ENCODE results near the gene MEGF9.
"Not testable (repeated sequence)": the region's sequence is repeated elsewhere in the genome, so short reads cannot be mapped to it uniquely, and the experiment has no call there.

The MEGF9 gene

DNA sequence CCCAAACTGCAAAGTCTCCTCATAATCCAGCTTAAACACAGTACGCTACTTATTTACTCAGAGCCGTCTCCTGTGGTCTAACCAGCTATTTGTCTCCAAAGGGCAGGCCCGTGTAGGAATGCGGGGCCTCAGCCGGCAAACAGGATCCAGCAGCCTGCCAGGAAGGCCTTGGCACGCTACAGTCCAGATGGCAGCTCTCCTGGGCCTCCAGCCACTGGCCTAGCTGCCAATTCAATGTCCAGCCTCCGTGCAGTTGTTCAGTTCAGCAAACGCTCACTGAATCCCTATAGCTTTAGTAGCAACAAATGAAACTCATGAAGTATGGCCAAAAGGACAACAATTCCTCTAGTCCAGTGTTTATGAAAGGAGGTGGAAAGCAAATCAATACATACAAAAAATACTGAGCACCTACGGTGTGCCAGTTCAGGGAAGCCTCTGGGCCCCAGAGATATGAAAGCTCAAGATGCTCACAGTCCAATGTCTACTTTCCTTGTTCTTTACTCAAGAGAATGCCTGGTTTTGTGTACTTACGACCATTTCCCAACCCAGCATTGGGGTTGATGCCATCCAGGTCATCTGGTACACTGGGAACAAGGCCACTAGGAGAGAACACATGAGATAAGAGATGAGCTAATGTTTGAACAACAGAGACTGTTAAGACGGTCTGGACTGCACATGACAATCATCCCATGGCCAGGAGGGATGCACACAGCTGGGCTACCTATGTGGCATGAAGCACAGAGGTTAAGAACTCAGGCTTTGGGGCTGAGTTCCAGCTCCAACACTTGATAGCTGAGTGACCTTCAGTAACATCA is 142.6 kb downstream of the MEGF9 start:
- peak; percentile 97 for DNase-seq (ENCODE audit: low read depth)

DNA sequence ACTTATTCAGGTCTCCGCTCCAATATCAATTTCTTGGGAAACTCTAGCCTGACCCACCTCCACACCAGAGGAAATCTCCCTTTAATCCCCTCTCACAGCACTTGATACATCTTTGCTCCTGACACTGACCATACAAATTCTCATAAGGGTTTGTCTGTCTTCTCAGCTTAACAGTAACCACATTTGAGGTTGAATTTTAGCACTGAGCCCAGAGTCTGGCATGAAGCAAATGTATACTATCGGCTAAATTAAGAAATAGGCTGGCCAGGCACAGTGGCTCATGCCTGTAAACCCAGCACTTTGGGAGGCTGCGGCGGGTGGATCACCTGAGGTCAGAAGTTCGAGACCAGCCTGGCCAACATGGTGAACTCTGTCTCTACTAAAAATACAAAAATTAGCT is 144.0 kb downstream of the MEGF9 start:
- DNase-seq (ENCODE audit: low read depth), result no peak

DNA sequence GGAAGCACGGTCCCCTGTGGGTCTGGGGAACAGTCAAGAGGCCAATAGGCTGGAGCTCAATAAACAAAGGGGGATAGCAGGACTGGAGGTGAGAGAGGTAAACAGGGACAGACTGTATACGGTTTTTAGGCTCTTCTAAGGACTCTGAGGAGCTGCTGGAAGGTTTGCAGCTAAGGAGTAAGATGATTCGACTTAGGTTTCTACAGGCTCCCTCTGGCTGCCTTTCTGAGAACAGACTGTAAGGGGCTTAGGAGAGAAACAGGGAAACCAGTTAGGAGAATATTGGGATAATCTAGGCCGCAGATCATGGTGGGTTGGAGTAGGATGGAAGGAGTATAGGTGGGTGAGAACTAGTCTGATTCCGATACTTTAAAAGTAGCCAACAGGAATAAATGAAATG is 144.7 kb downstream of the MEGF9 start:
- peak; percentile 29 for DNase-seq (ENCODE audit: low read depth)

DNA sequence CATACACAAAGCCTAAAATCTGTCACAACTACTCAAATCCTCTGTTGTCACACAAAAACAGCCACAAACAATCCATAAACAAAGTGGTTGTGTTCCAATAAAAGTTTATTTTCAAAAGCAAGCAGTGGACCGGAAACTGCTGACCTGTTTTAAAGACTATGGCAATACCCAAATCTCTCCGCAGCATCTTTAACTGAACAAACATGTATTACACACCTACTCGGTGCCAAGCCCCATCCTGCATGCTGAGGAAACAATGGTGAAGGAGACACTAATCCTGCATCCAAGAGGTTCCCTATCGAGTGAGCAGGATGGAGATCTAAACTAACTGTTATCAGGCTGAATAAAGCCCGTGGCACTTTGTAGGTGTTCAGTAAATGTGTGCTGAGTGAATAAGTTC is 145.5 kb downstream of the MEGF9 start:
- DNase-seq (ENCODE audit: low read depth), result no peak

DNA sequence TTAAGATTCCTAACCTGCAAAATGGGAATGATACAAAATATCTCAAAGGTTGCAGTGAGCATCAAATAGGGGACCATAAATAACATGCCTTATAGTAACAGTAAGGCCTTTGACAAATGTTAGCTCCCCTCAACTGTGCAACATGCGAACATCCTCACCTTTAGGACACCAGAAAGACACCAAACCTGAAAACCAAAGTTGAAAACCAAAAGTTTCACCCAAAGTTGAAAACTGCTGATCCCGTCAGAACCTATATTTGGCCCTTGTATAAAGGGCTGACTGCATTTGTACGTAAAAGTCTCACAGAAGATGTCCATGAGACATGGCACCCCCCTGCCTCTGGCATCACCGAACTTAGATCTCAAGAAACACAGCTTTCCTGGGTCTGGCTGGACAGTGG is 146.4 kb downstream of the MEGF9 start:
- no peak for DNase-seq (ENCODE audit: low read depth)

DNA sequence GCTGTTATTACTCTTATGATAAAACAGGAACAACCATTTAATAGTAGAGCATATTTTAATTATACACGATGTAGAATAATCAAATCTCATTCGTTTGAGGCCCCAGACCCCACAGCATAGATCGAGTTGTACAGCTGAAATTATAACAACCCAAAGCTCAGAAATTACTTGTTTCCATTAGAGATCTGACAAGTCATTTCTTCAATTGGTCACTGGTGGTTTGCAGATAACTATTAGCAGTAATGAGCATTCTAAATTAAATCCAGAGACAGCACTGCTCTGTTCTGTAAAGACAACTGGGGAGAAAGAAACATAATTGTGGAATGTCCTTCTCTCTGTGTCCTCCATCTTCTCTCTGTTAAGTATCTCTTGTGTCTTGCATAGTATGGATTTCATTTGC is 147.2 kb downstream of the MEGF9 start:
- no peak for DNase-seq (ENCODE audit: low read depth)

DNA sequence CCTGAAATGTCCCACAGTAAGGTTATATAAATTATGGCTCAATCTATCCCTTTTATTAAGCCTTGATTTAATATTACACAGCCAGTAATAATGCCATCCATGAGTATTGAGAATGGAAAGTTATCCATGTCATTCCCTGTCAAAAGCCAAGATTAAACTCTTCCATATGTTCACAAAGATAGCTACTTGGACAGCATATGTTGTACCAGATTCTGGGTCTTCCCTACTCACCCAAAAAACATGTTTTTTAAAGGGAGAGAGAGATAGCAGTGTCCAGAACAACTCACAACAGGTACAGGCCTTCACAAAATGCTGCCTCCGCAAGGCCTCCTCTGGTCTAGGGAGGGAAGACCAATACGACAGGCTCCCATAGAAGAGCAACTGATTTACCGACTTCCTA is 149.7 kb downstream of the MEGF9 start:
- no peak for DNase-seq (ENCODE audit: low read depth)

DNA sequence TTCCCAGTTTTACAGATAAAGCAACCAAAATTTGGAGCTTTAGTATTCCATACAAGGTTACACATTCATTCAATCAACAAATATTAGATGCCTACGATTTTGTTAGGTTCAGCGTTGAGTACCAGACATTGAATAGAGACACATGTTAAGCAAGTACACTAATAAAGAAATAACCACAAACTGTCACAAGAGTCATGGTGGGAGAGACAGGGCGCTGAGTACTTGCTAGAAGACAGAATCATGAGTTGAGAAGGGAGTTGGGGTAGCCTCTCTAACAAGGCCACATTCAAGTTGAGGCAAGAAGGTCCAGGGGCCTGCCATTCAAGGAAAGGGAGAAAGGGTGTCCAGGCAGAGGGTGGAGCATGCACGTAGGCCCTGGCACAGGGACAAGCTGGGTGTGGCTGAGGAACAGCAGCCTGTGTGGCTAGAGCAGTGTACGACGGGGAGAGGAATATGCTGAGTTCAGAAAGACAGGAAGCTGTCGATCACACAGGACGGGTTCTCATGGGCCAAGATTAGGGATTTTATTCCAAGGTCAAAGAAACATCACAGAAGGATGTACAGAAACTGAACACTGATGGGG is 151.3 kb downstream of the MEGF9 start:
- no peak for DNase-seq (ENCODE audit: low read depth)

DNA sequence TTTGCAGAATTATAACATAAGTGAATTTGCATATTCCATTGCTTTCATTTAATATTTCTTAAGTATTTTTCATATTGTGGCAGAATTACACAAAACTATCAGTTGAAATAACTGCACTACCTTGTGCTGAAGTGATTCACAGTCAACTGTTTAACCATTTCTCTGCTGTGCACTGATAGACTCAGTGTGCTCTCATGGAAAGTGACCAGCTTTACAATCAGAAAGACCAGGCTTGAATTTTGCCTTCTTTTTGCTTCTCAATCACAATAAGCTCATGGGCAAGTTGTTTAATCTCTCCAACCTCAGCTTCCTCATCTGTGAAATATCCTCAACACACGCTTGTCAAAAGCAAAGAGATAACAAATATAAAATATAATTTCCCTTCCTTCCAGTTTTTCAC is 152.6 kb downstream of the MEGF9 start:
- no peak for DNase-seq (ENCODE audit: low read depth)

DNA sequence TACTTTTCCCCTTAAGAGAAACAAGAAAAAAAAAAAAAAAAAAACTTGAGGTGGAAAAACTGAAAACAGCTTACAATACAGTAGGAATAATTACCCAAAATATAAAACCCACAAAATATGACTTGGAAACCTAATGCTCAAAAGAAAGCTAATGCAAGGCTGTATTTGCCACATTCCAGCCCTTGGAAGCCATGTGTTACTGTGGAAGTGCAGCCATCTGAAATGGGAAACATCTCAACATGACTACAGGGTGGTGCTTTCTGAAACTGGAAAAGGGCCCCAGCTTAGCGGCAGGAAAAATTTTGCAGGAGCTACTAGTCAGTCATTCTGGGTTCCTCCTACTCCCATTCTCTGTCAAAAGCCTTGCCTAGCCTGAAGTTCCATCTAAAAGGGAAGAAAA is 154.7 kb downstream of the MEGF9 start:
- peak; percentile 24 for DNase-seq (ENCODE audit: low read depth)

DNA sequence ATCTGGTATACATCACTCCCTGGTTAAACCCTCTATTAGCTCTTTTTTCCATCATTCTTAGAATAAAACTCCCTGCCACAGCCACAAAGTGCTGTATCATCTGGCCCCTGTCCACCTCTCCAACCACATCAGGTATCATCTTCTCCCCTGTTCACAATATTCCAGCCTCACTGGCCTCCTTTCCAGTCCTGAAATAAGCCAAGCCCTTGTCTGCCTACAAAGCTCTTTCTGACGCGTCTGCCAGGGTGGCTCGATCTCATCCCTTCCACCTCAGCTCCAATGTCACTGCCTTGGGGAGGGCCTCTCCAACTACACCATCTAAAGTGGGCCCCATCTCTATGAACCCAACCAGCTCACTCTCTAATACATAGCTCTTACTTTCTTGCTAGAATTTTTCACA is 155.8 kb downstream of the MEGF9 start:
- no peak for DNase-seq (ENCODE audit: low read depth)

DNA sequence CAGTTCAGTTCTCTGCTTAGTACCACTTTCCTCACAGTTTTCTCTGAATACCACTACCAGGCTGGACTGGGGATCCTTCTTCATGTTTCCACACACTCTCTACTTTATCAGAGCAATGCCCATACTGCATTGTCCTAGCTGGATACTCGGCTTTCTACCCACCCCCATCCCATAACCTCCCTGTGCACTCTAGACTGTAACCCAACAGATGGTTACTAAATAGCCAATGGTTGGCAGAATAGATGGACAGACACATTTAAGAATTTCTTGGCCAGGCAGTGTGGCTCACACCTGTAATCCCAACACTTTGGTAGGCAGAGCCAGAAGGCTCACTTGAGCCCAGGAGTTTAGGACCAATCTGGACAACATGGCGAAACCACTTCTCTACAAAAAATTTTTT is 157.1 kb downstream of the MEGF9 start:
- no peak for DNase-seq (ENCODE audit: low read depth)

DNA sequence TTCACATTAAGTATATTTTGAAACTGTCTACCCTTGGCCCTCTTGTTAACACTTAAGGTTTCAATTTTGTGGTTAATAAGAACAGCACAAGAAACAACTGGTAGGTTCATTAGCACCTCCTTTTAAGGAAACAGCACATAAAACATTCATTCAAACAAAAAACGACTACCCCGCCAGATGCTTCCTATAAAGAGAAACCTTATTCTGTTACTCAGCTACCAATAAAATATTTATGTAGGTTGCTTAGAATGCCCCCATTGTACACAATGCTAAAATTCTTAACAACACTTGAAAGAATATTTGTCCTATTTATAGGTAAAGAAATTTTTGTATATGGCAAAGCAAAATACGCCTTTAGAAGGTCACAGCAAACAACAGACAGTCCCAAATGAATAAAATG is 157.5 kb downstream of the MEGF9 start:
- DNase-seq (ENCODE audit: low read depth), result no peak

DNA sequence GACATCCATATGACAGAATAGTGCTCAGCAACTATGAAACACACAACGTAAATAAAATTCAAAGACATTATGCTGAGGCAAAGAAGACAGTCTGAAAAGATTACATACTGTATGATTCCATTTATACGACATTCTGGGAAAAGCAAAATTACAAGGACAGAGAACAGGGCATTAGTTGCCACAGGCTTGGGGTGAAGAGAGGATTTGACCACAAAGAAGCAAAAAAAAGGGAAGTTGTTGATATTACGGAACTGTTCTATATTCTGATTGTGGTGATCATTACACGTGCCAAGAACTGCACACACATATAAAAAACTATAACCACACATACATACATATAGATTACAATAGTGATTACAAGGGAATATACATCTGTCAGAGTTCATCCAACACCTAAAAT is 158.4 kb downstream of the MEGF9 start:
- no peak for DNase-seq (ENCODE audit: low read depth)

DNA sequence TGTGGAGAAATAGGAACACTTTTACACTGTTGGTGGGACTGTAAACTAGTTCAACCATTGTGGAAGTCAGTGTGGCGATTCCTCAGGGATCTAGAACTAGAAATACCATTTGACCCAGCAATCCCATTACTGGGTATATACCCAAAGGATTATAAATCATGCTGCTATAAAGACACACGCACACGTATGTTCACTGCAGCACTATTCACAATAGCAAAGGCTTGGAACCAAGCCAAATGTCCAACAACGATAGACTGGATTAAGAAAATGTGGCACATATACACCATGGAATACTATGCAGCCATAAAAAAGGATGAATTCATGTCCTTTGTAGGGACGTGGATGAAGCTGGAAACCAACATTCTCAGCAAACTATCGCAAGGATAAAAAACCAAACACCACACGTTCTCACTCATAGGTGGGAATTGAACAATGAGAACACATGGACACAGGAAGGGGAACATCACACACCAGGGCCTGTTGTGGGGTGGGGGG is 162.0 kb downstream of the MEGF9 start:
- not testable (repeated sequence) for DNase-seq (ENCODE audit: low read depth)
